CD4-positive, alpha-beta T cell treated with Interleukin-2 at 100 ng/mL for 4 hours (primary cell): ENCODE measurements around the gene OR6K2.

Source experiments
- DNase-seq: peaks from one replicate; pipeline ENCODE4 v3.0.0-alpha.2; 2020; ENCODE audit warnings: low spot score

Gene OR6K2

GRCh38 chr1:158685085-158685484 is 15.4 kb downstream of the OR6K2 start:
- no peak for DNase-seq

GRCh38 chr1:158681606-158682005 is 18.8 kb downstream of the OR6K2 start:
- no peak for DNase-seq

GRCh38 chr1:158679289-158679688 is 21.2 kb downstream of the OR6K2 start:
- no peak for DNase-seq

GRCh38 chr1:158675563-158676323 is 24.7 kb downstream of the OR6K2 start:
- DNase-seq: no peak

- no peak for DNase-seq
These were observed 26.1 kb downstream of the OR6K2 start for GRCh38 chr1:158674302-158674701.

- no peak for DNase-seq
These were observed 34.4 kb downstream of the OR6K2 start for GRCh38 chr1:158666037-158666436.

GRCh38 chr1:158654571-158654970 is 45.9 kb downstream of the OR6K2 start:
- DNase-seq: no peak

GRCh38 chr1:158654086-158654485 is 46.4 kb downstream of the OR6K2 start:
- no peak for DNase-seq

GRCh38 chr1:158652721-158653334 is 47.6 kb downstream of the OR6K2 start:
- DNase-seq: no peak
